HG03064 (cell line): ENCODE results near the gene C1orf50.
"Not testable (repeated sequence)": the region's sequence is repeated elsewhere in the genome, so short reads cannot be mapped to it uniquely, and the experiment has no call there.

Source experiments
- ATAC-seq: cut with Tn5 transposase; IDR thresholded peaks from one replicate; pipeline ENCODE4 v1.9.1; 2021; ENCODE audit warnings: low read depth; ENCODE audit not compliant: unreplicated experiment

The C1orf50 gene

DNA sequence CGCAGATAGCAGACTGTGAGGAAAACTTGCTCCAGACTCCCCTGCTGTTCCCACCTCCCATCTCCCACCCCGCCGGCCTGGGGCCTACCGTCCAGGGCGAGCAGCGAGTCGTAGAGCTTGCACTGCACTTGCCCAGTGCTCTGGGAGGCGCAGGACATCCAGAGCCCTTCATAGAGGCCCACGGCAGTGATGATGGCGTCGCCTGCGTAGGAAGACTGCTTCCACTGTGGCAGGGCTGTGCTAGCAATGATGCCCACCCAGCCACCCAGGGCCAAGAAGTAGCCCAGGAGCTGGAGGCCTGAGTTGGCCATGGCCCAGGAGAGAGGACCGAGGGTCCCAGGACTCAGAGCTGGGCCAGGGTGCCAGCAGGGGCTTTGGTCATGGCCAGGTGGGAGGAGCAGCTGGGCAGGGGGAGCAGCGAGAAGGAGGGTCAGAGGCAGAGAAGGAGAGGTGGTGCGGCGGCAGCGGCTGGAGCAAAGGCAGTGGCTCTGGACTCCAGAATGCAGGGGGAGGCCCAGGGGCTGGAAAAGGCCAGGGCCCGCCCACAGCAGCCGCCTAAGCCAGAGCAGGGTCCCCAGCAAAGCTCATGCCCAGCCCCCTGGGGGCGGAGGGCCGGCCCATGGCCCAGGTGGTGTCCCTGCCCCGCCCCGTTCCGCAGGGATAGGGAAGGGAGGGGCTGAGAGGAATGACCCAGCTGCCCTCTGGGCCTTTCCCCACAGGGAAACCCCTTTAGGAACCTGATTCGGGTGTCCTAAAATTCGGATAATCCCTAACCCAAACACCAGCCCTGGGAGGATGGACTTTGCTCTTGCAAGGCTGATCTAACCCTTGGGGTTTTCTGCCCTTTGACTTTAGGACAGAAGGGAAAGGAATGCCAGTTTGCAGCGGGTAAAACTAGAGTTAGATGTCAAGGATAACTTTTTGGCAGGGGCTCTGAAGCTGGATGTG, 27.0 kb upstream of the C1orf50 start, which contains the start of gene CLDN19:
TSS of gene CLDN19 (minus strand) at position 484 of the 948 bp plus-strand sequence. CDS start at position 311, 173 bp downstream.
- ATAC-seq, result no peak

DNA sequence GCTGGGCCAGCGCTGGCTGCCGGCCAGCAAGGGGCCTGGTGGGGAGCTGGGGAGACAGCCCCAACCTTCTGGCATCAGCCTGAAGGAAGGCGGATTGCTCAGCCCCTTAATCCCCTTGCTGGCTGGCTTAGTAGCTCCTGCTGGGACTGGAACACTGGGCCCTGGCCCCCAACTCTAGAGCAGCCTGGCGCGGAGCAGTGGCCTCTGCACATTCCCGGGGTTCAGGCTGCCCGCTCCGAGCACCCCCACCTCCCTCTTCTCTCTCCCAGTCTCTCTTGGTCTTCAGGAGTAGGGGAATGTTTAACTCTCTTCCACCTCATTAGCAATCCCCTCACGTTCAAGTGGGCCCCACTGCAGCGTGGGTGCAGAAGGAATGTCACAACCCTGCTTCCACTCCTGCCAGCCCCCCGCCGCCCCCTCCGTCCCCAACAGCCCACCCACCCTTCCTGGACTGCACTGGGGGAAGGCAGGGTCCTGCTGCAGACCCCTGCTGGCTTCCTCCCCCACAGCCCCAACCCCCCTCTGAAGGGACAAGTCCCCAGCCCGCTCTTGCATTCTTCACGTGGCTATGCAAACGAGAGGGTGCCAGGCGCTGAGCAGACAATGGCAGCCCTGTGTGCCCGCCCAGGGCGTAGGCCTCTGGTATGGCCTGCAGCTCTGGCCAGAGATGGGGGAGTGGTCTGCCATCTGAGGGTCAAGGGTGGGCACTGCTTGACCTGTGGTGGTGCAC, 26.0 kb upstream of the C1orf50 start:
- no peak for ATAC-seq

DNA sequence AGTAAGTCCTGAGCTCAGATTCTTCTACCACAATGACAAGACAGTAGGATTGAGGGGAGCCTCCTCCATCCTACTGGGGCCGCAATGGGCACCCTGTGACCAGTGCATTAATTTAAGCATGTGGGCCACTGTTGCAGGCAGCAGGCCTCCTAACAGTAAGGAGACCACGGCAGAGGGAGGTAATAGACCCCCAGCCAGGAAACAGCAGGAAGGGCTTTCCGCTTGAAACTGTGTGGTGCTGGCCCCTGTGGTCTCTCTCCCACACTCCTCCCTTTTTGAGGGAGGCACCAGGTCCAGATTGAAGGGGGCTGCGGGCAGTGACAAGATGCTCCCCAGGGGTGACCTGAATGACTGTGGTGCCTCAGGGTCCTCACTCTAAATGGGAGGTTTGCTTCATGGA, 25.3 kb upstream of the C1orf50 start:
- no peak for ATAC-seq

DNA sequence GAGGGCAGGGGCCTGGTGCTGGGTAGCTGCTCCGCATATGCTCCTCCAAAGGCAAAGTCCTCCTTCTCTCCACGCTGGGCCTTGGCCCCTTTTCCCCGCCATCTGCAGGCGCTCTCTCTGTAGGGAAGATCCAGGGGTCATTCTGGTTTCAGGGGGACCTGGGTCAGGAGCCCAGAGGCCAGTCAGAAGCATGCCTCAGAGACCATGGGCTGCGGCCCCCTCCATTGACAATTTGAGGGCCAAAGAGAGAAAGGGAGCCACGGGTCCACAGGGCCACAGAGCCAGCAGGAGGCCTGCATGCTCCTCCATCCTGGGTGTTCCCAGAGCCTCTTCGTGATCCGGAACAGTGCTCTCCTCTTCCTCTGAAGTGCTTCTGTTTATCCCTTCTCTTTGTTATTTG, 24.9 kb upstream of the C1orf50 start:
- no peak for ATAC-seq

DNA sequence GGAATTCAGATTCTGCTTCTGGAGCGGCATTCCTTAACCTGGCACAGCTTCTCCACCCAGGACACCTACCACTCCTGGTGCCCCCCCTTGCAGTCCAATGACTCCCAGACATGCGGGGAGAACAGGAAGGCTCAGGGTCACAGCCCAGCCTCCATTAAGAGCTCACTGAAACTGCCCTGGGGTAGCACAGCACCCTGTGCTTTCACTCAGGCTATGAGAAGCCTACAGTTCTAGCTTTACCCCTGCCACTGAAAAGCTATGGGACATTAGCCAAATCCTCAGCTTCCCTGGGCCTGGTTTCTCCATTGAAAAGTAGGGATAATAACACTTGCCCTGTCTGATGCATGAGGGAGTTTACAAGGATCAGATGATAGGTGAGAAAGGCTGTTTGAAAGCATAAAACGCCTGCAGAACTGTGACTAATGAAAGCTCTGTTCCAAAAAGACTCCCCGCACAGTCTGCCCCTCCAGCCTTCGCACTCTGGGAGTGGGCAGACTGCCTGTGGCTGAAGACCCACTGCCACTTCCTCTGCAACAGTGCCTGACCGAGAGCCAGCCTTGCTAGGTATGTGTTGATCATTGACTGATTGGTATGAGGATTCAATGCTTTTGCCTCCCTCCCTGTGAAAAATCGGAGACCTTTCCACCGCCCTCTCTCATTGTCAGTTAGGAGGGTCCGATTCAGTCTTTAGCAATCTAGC, 24.3 kb upstream of the C1orf50 start:
- ATAC-seq, result no peak

DNA sequence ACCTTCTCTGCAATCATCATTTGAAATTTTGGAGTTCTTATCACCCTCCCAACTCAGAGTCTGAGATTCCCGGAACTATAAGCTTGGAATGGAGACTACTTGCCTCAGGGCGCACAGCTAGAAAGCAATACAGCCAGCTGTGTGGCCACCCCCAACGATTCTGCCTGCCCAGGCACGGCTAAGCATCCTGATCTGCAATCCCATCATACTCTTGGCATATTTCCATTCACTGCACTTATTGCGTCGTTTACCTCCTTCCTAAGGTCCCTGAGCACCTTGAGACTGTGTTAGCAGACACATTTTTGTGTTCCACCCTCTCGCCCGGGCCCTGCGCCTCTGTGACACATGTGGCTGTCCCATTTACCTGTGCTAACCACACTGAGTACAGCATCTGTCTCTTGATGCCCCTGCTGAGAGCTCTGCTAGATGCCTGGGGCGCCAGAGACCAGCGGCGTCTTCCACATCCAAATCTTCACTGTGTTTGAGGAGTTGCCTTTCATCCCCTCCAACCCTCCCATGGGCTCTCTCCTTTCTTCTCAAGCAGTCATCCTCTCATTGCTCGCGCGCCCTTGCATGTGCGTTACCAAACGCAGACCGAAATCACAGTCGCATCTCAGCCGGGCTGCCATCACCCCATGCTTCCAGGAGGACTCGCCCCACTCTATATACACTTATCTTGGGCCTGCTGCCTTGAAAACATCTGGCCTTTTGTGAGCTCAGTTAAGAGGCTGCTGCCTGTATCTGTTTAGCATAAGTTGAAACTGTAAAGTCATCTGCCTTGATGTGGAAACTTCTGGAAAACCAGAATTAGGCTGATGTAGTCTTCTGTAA, 23.5 kb upstream of the C1orf50 start:
- ATAC-seq, result no peak

DNA sequence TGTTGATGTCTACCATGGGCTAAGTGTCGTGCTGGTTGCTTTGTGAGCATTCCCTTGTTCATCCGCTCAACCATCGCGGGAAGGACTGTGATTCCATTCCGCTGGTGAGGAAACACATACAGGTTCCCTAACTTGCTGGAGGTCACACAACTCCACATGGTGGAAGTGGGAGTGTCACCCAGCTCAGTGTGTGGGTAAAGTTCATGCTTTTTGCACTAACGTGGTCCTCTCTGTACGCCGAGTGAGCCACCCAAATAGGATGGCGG, 23.0 kb upstream of the C1orf50 start:
- no peak for ATAC-seq

DNA sequence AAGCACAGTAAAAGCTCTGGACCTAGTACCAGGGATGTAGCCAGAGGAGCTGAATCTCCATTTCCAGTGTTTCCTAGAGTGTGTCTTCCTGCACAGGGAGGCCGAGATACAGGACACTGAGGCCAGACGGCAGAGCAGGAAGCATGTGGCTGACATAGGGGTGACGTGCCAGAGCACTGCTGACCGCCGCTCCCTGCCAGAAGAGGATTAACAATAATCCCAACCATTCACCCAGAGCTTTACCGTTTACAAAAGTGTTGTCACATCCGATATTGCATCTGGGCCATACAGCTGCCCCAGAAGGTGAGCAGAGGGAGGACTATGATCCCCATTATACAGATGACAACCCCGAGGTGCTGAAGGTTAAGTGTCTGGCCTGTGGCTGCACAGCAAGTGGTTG, 21.2 kb upstream of the C1orf50 start:
- no peak for ATAC-seq

DNA sequence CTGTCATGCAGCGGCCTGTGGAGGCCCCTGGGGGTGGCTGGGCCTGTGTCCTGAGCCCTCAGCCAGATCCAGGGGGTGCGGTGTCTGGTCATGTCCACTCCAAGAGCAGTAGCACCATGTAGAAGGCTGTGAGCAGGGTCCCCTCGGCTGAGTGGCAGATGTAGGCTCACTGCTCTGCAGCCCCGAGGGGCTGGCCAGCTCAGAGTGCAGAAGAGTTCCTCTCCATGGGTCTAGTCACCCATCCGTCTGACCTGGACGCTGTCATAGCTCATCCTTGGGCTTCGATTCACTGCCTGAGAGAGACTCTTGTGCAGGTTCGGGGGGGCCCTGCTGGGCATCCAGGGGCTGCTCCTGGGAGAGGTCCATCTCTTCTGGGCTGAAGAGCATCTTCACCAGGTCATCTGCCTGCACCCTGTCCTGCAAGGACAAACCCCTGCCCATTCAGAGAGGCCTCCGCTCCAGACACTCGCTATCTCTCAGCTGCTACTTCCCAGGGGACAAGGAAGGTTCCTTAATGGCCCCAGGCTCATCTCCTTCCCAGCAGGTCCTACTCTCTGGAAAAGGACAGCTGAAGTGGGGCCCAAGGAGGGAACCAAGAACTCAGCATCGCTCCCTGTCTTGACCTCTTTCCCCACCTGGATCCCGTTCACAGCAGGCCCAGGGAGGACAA, 20.5 kb upstream of the C1orf50 start:
- no peak for ATAC-seq

DNA sequence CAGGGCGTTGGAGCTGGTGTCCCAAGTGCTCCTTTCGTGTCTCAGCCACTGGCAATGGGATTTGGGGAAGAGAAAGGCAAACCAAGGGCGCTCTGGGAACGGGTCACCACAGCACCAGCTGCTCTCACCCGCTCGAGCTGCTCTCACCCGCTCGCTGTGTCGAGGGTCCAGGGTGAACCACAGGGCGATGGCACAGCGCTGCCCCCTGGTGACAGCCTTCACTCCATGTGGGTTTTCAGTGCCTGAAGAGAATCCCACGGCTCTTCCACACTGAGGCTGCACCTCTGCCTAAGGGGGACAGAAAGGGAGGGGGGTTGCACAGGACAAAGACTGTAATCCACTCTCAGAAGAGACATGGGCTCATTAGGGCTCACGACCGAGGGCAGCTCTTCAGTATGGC, 19.9 kb upstream of the C1orf50 start:
- no peak for ATAC-seq

DNA sequence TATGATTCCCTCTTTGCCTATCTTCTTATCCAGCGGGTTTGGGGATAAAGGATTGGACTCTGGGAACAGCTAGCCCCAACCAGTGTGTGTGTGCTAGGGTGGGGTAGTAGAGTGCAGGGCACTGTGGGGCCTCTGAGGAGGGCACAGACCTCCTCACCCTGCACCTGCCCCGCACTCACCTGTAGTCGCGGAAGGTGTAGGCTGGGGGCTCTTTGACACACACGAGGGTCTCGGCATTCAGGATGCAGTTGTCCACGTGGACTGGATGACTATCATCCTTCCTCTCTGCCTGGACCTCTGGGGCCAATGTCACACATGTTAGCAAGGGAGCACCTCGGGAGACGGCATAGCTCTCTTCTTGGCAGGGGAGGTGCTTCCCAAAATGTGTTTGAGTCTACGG, 19.0 kb upstream of the C1orf50 start:
- no peak for ATAC-seq

DNA sequence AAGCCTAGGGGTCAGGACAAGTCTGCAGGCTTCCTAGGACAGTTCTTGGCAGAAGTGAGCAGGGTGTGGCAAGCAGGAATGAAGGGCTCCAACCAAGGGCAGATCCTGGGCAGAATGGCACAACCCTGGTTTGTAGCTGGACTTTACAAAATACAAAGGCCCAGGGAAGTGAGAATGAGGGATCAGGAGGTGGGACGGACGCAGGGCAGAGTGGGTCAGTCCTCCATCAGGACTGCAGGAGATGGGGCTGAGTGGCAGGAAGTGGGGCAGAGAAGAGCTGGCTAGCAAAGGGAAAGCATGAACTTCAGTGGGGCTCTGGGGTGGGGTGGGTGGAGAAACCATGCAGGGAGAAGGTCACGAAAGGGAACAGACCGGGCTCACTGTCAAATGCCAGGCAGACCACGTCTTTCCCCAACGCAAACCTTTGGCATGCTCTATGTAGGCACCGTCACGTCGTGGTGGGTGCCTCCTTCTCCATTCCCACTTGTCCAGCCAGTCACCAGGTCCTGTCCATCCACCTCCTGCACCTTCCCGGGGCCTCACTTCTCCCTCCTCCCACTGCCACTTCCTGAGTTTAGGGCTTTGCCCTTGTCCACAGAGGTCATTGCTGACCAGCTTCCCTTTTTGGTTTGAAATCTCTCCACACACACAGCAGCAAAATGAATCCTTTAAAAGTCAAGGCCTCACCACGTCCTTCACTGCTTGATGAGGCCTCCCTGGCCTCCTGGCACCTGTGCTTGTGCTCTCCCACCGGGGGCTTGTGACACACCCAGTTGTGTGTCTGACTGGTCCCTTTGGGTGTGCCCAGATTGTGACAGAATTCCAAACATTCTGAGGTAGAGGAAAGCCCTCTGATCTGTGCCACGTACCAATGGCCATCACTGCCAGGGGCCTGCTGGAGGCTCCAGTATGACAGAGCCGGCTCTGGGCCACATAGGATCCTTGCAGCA, 18.3 kb upstream of the C1orf50 start:
- no peak for ATAC-seq

DNA sequence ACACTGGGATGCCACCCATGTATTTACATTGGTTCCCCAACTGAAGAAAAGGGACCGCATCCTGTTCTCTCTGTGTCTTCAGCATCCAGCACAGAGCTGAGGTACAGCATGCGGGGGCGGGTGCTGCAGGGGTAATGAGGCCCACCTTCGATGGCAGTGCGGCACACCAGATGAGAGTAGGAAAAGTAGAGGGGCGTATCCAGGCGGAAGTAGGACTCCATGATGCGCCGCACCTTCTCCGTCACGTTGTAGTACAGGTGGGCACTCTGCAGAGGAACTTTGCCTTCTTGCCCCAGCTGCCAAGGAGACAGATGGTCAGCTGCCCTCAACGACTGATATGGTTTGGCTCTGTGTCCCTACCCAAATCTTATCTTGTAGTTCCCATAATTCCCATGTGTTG, 17.0 kb upstream of the C1orf50 start:
- no peak for ATAC-seq

DNA sequence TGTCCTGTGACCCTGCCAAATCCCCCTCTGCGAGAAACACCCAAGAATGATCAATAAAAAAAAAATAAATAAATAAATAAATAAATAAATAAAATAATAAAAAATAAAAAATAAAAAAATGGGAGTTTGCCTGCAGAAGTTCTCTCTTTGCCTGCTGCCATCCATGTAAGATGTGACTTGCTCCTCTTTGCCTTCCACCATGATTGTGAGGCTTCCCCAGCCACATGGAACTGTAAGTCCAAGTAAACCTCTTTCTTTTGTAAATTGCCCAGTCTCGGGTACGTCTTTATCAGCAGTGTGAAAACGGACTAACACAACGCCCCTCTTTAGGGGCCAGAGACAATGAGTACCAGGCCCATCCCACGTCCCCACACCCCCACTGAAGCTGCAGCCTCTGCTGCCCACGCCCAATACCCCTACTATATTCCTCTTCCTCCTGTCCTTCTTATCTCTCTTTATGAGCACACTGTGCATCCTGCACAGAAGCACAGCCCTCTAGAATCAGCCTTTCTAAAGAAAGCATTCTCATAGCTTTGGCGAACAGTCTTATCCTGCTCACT, 15.5 kb upstream of the C1orf50 start:
- ATAC-seq, result not testable (repeated sequence)

DNA sequence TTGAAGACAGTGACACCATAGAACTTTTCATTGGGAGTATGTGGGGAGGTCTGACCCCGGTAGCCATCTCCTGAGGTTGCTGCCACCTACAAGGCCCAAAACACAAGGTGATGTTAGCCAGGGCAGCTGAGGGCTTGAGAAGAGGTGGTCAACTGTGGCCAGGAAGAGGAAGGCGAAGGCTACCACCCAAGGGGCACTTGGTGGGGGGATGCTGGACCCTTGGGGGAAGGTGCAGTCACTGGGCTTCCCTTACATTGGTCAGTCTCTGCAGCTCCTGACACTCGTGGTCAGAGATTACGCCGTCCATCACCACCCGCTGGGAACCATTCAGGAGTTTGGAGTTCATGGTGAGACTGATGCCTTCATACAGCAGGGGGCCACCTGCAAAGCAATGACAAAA, 14.8 kb upstream of the C1orf50 start:
- ATAC-seq, result no peak

DNA sequence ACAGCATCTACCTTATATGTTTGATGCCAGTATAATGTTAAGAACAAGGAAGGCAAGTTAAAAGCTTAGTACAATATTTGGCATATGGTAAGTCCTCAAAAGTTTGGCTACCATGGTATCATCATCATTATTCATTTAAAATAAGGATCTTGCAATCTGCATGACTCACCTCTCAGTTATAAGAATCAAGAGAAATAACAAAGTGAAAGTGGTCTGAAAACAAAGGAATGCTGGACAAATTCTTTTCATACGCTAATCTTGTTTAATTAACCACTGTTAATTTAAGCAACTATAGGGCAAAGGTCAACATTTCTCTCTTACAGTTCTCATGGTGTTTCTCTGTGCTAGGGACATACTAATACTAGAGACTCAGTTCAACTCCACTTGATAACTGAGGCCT, 14.0 kb upstream of the C1orf50 start:
- no peak for ATAC-seq

DNA sequence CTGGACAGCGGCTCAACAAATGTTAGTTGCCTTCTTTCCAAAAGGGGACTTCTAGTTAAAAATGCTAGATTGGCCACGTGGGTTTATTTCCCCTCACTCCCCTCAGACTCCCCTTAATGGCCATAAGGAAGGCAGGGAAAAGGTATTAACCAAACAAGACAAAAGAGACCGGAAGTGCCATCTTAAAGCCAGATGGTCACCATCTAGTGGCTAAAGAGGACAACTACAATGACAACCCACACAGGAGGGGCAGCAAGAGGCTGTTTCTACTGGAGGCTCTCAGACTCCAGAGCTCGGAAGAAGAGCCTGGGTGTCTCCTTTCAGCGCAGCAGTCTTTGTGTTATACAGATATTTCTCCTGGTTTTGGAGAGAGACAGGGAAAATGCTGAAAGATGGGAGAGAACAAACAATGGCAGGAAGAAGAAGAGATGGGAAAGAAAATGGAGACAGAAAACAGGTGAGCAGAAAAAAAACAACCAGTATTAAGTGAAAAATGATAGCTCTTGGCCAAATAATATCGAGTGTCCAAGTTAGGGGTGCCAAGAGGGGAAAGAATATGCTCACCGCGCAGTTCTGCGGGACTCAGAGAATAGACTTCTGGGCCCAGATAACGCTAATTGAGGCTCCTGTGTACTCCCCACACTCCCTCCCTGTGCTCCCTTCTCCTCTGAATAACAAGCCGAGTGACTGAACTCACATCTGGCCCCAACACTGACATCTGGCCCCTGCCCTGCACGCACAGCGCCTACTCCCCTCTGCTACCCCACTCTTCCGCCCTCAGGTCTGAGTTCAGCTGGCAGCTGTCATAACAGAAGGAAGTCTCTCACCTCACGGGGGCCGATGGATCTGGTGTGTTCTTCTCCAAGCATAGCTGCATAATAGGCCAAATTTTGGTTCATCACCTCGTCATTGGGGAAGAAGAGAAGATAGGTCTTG, 9.8 kb upstream of the C1orf50 start:
- no peak for ATAC-seq

DNA sequence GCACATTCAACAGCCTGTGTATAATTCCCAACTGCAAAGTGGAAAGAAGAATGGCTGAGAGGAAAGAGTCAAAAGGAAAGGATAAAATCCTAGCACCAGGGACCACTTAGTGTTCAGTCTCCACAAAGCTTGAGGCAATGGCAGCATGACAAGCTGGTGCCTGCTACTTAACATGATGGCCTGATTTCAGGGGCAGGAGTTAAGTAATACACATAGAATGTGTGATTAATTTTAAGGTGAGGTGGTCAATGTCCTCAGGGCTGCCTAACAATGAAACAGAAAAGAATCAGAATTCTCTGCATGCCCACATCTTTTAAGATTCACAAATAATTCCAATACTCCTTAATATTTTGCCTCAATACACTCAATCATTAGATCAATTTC, 9.2 kb upstream of the C1orf50 start:
- no peak for ATAC-seq
